HCT116 (cell line): ENCODE measurements around the gene KRTAP10-1. TPM values are rescaled to one million over a fixed set of nuclear protein-coding genes. Genes with fewer than 3 reads are reported as not detected.

Source experiments
- ATAC-seq: fragments of 200-7000 bp; cut with Tn5 transposase; 2 replicates; pipeline ENCODE4 v1.9.1; 2020; ENCODE audit warnings: mild to moderate bottlenecking, moderate library complexity
- BruUV-seq: library from RNA; stranded (reverse); fragments of 400-500 nt; replicated peaks from 2 replicates; lab custom pipeline; 2021; lab: Mats Ljungman, UMichigan
- CTCF ChIA-PET: fragments of 300-600 bp; sonication (Branson Sonifier 250); formaldehyde crosslinking; loops from one replicate; lab custom pipeline; 2021; ENCODE audit warnings: antibody characterized with exemption; lab: Charles Lee
- POLR2A ChIA-PET: fragments of 300-600, 350-600 bp; sonication (Branson Sonifier 250); formaldehyde crosslinking; loops from one replicate; lab custom pipeline; 2021; ENCODE audit warnings: antibody characterized with exemption; lab: Charles Lee
- RAD21 ChIA-PET, 2 experiments: fragments of 300-600 bp; sonication (Branson Sonifier 250); formaldehyde crosslinking; loops; one replicate each; lab custom pipeline; 2023; ENCODE audit warnings: low total read pairs in 2 of 2; ENCODE audit not compliant: uncharacterized antibody in 2 of 2, unreplicated experiment in 2 of 2, low non-redundant PET in 1 of 2; lab: Charles Lee
- DNase-seq: peaks from one replicate; pipeline ENCODE4 v3.0.0-alpha.2; 2010; ENCODE audit warnings: low read depth, low spot score
- H2AFZ ChIP-seq: fragments of 200-600 bp; shearing (Covaris generic), sonication (generic); 2 replicates; pipeline ENCODE4 v1.6.1; 2017; ENCODE audit warnings: low read depth, mixed run types, mixed read lengths, antibody characterized with exemption, low read length; ENCODE audit not compliant: poor library complexity, severe bottlenecking
- H3K27ac ChIP-seq: 2 replicates; pipeline ENCODE4 v1.5.1; 2012; ENCODE audit warnings: low read depth, low read length
- H3K27me3 ChIP-seq: fragments of 200-600 bp; sonication (generic); 2 replicates; pipeline ENCODE4 v1.6.1; 2016; ENCODE audit warnings: mixed run types, low read length, mixed read lengths; ENCODE audit not compliant: insufficient read depth
- H3K36me3 ChIP-seq, 2 experiments: fragments of 200-500 bp in 1 of 2; fragments of 200-600 bp in 1 of 2; sonication (Bioruptor generic) in 1 of 2; sonication (generic) in 1 of 2; 2 replicates each; pipeline versions ENCODE4 v1.5.1 to v1.6.1; 2014 to 2016; ENCODE audit warnings: low read length in 2 of 2, inconsistent platforms in 1 of 2, mixed read lengths in 1 of 2, mixed run types in 1 of 2; ENCODE audit not compliant: insufficient read depth in 2 of 2, control insufficient read depth in 1 of 2
- H3K4me1 ChIP-seq, 2 experiments: fragments of 200-600 bp in 1 of 2; sonication (generic) in 1 of 2; 2 replicates each; pipeline versions ENCODE4 v1.5.1 to v1.6.1; 2012 to 2017; ENCODE audit warnings: low read length in 2 of 2, inconsistent platforms in 1 of 2, mild to moderate bottlenecking in 1 of 2, mixed read lengths in 1 of 2, mixed run types in 1 of 2, moderate library complexity in 1 of 2; ENCODE audit not compliant: insufficient read depth in 2 of 2, control insufficient read depth in 1 of 2
- H3K4me2 ChIP-seq: fragments of 200-600 bp; sonication (generic); 2 replicates; pipeline ENCODE4 v1.6.1; 2017; ENCODE audit warnings: mixed run types, low read length, mixed read lengths
- H3K4me3 ChIP-seq, 2 experiments: fragments of 200-600 bp in 1 of 2; sonication (generic) in 1 of 2; replicated peaks in 1 of 2; 2 replicates each; pipeline ENCODE4 v1.5.1; 2011 to 2016; ENCODE audit warnings: low read length in 2 of 2, control low read depth in 1 of 2, low read depth in 1 of 2, mild to moderate bottlenecking in 1 of 2, mixed read lengths in 1 of 2, mixed run types in 1 of 2
- H3K79me2 ChIP-seq: fragments of 200-600 bp; sonication (generic); 2 replicates; pipeline ENCODE4 v1.6.1; 2017; ENCODE audit warnings: mild to moderate bottlenecking, mixed run types, low read length, moderate library complexity, mixed read lengths; ENCODE audit not compliant: insufficient read depth
- H3K9ac ChIP-seq: fragments of 200-600 bp; sonication (generic); 2 replicates; pipeline ENCODE4 v1.6.1; 2016; ENCODE audit warnings: low read length, mixed read lengths
- H3K9me2 ChIP-seq: fragments of 200-600 bp; sonication (generic), shearing (Covaris generic); 2 replicates; pipeline ENCODE4 v1.6.1; 2017; ENCODE audit warnings: mixed run types, mild to moderate bottlenecking, moderate library complexity; ENCODE audit not compliant: insufficient read depth
- H3K9me3 ChIP-seq, 2 experiments: fragments of 200-500 bp in 1 of 2; fragments of 200-600 bp in 1 of 2; sonication (Bioruptor generic) in 1 of 2; sonication (generic) in 1 of 2; 2 replicates each; pipeline ENCODE4 v1.6.1; 2014 to 2017; ENCODE audit warnings: low read length in 2 of 2, mixed read lengths in 2 of 2, inconsistent platforms in 1 of 2, low read depth in 1 of 2, mild to moderate bottlenecking in 1 of 2, mixed run types in 1 of 2, moderate library complexity in 1 of 2; ENCODE audit not compliant: control insufficient read depth in 1 of 2, insufficient read depth in 1 of 2
- H4K20me1 ChIP-seq: fragments of 200-600 bp; sonication (generic), shearing (Covaris generic); 2 replicates; pipeline ENCODE4 v1.6.1; 2017; ENCODE audit warnings: mixed run types, mild to moderate bottlenecking, moderate library complexity; ENCODE audit not compliant: insufficient read depth
- ATF3 ChIP-seq: IDR thresholded peaks from 2 replicates; pipeline ENCODE4 v1.6.1; 2012
- CEBPB ChIP-seq: IDR thresholded peaks from 2 replicates; pipeline ENCODE4 v1.6.1; 2012; ENCODE audit warnings: low read depth
- CTCF ChIP-seq, 3 experiments: fragments of 200-600 bp in 1 of 3; sonication (generic) in 1 of 3; IDR thresholded peaks in 2 of 3; conservative IDR thresholded peaks in 1 of 3; 2 replicates each; pipeline ENCODE4 v1.5.1; 2012 to 2017; ENCODE audit warnings: low read depth in 2 of 3, low read length in 2 of 3, antibody characterized with exemption in 1 of 3, borderline replicate concordance in 1 of 3, control low read depth in 1 of 3, mild to moderate bottlenecking in 1 of 3, mixed read lengths in 1 of 3, mixed run types in 1 of 3, moderate library complexity in 1 of 3; ENCODE audit not compliant: insufficient read depth in 1 of 3
- EGR1 ChIP-seq: IDR thresholded peaks from 2 replicates; pipeline ENCODE4 v1.6.1; 2012; ENCODE audit warnings: low read depth
- EZH2phosphoT487 ChIP-seq: fragments of 200-600 bp; IDR thresholded peaks from 2 replicates; pipeline ENCODE4 v1.6.1; 2018; ENCODE audit warnings: antibody characterized with exemption, borderline replicate concordance
- FOSL1 ChIP-seq: IDR thresholded peaks from 2 replicates; pipeline ENCODE4 v1.6.1; 2012; ENCODE audit warnings: low read depth
- JUND ChIP-seq: IDR thresholded peaks from 2 replicates; pipeline ENCODE4 v1.6.1; 2012
- MAX ChIP-seq: IDR thresholded peaks from 2 replicates; pipeline ENCODE4 v1.6.1; 2012
- POLR2A ChIP-seq: IDR thresholded peaks from 2 replicates; pipeline ENCODE4 v1.7.0; 2011; ENCODE audit warnings: borderline replicate concordance; ENCODE audit not compliant: insufficient read depth, insufficient read length; ENCODE audit errors: extremely low read depth
- POLR2AphosphoS5 ChIP-seq: IDR thresholded peaks from 2 replicates; pipeline ENCODE4 v1.6.1; 2011; ENCODE audit warnings: mild to moderate bottlenecking, low read depth, low read length, moderate library complexity
- RAD21 ChIP-seq: IDR thresholded peaks from 2 replicates; pipeline ENCODE4 v1.6.1; 2012; ENCODE audit warnings: low read depth, mild to moderate bottlenecking
- REST ChIP-seq: IDR thresholded peaks from 2 replicates; pipeline ENCODE4 v1.6.1; 2012; ENCODE audit warnings: low read depth
- SIN3A ChIP-seq: IDR thresholded peaks from 2 replicates; pipeline ENCODE4 v1.6.1; 2012; ENCODE audit warnings: low read depth
- SRF ChIP-seq: IDR thresholded peaks from 2 replicates; pipeline ENCODE4 v1.6.1; 2012; ENCODE audit warnings: low read depth
- TCF7L2 ChIP-seq: IDR thresholded peaks from 2 replicates; pipeline ENCODE4 v1.7.0; 2011; ENCODE audit warnings: borderline replicate concordance, inconsistent platforms; ENCODE audit not compliant: insufficient read depth, insufficient read length; ENCODE audit errors: extremely low read depth
- YY1 ChIP-seq: IDR thresholded peaks from 2 replicates; pipeline ENCODE4 v1.6.1; 2011; ENCODE audit warnings: low read length, low read depth, moderate library complexity, mild to moderate bottlenecking; ENCODE audit not compliant: insufficient replicate concordance; ENCODE audit errors: extremely low read depth
- ZFX ChIP-seq: fragments of 450-650 bp; IDR thresholded peaks from 2 replicates; pipeline ENCODE4 v1.6.1; 2017
- ZNF274 ChIP-seq: fragments of 200-500 bp; sonication (Bioruptor generic); IDR thresholded peaks from 2 replicates; pipeline ENCODE4 v1.6.1; 2014; ENCODE audit warnings: mild to moderate bottlenecking, low read depth, low read length, inconsistent platforms
- intact Hi-C: fragments of 100-400 bp; cut with micrococcal nuclease; formaldehyde crosslinking; loops from 2 replicates; pipeline ENCODE4 v1.10.0; 2022
- total RNA-seq: library from RNA; stranded (reverse); gene quantifications from one replicate; pipeline ENCODE4 v1.2.1, GENCODE V29; 2021; ENCODE audit not compliant: unreplicated experiment

The KRTAP10-1 gene
- total RNA-seq, 1 experiment from 2014 or later, result not detected

GRCh38 chr21:44530221-44530902 lies 9.6 kb downstream of the KRTAP10-1 start (continued):
- TF ChIP-seq POLR2AphosphoS5 (no peak), JUND (no peak), CTCF (IDR thresholded peaks at IDR 0.05 in 2 of 3, conservative IDR thresholded peaks at IDR 0.05 in 1 of 3; ENCODE audit: borderline replicate concordance in 1 of 3, insufficient read depth in 1 of 3, low read depth in 2 of 3, low read length in 2 of 3) (no peak), EZH2phosphoT487 (no peak)

GRCh38 chr21:44529503-44530125 lies 10.4 kb downstream of the KRTAP10-1 start:
- Histone ChIP-seq H3K27me3 (no peaks in the 10 kb centered on the region), H3K9ac (no peak overlapping the region), H2AFZ (no peak overlapping the region), H3K79me2 (no peaks in the 10 kb centered on the region), H3K27ac (no peak overlapping the region), H4K20me1 (no peaks in the 10 kb centered on the region), H3K4me1 (no peaks in the 10 kb centered on the region), H3K9me3 (peaks cover under 1% of the 10 kb centered on the region in 2 experiments; a peak in 1 of 4 replicates), H3K4me3 (no peak overlapping the region), H3K36me3 (no peaks in the 10 kb centered on the region), H3K9me2 (no peaks in the 10 kb centered on the region), H3K4me2 (no peak overlapping the region)
- DNase-seq (no peak), ATAC-seq (no peak)
- POLR2A ChIA-PET, result no interaction called here
- RAD21 ChIA-PET, result no interaction called here
- intact Hi-C loops, result no loop called here
- BruUV-seq, result no TSS peak
- CTCF ChIA-PET, result no interaction called here
- TF ChIP-seq YY1 (no peak), RAD21 (no peak), FOSL1 (no peak), ATF3 (no peak), CEBPB (no peak), ZNF274 (no peak), POLR2A (no peak), POLR2AphosphoS5 (no peak), MAX (no peak), ZFX (no peak), SRF (no peak), TCF7L2 (no peak), EGR1 (no peak), REST (no peak), SIN3A (no peak)
